Esophagus muscularis mucosa (tissue), 4 donors: ENCODE results near the gene ITSN2. TPM values are rescaled to one million over a fixed set of nuclear protein-coding genes. Genes with fewer than 3 reads are reported as not detected.

Experiments used
- DNase-seq: peaks from one replicate; pipeline ENCODE4 v3.0.0-alpha.2; 2017; ENCODE audit errors: extremely low spot score
- H3K27ac ChIP-seq, 4 donors: fragments of 200-600 bp; sonication (generic); replicated peaks in 1 of 4; 1 replicate in 3 of 4; 2 replicates in 1 of 4; pipeline ENCODE4 v1.5.1; 2016 to 2019; ENCODE audit warnings: mild to moderate bottlenecking in 1 of 4
- H3K27me3 ChIP-seq, 4 donors: fragments of 200-600 bp; sonication (generic); one replicate each; pipeline versions ENCODE4 v1.5.1 to v1.6.0; 2016 to 2019
- H3K36me3 ChIP-seq, 4 donors: fragments of 200-600 bp; sonication (generic); one replicate each; pipeline ENCODE4 v1.5.1; 2016 to 2019
- H3K4me1 ChIP-seq, 4 donors: fragments of 200-600 bp; sonication (generic); one replicate each; pipeline ENCODE4 v1.5.1; 2016 to 2019
- H3K4me3 ChIP-seq, 4 donors: fragments of 200-600 bp; sonication (generic); 1 replicate in 2 of 4; 2 replicates in 2 of 4; pipeline ENCODE4 v1.5.1; 2016 to 2019; ENCODE audit warnings: mild to moderate bottlenecking in 4 of 4, moderate library complexity in 1 of 4
- H3K9me3 ChIP-seq, 4 donors: fragments of 200-600 bp; sonication (generic); 1 replicate in 3 of 4; 2 replicates in 1 of 4; pipeline ENCODE4 v1.5.1; 2016 to 2019
- EP300 ChIP-seq: sonication (generic); formaldehyde crosslinking; IDR thresholded peaks from one replicate; pipeline ENCODE4 v1.6.1; 2017; ENCODE audit warnings: antibody characterized with exemption
- POLR2A ChIP-seq: fragments of 450-650 bp; IDR thresholded peaks from one replicate; pipeline ENCODE4 v1.6.1; 2017; ENCODE audit warnings: antibody characterized with exemption, moderate library complexity, mild to moderate bottlenecking, low read depth
- POLR2AphosphoS5 ChIP-seq, 2 donors: sonication (generic); formaldehyde crosslinking; IDR thresholded peaks; one replicate each; pipeline ENCODE4 v1.6.1; 2017; ENCODE audit warnings: antibody characterized with exemption in 2 of 2
- WGBS: methylation state at CpG from one replicate; pipeline ENCODE4 v1.1.5; 2018; 5-methylcytosine and 5-hydroxymethylcytosine counted together
- intact Hi-C: fragments of 100-400 bp; cut with DNase I; formaldehyde crosslinking; loops from one replicate; pipeline ENCODE4 v1.15.1; 2023
- total RNA-seq, 4 donors: library from RNA; depleted of rRNA; stranded (reverse); fragments of >200 nt; gene quantifications; one replicate each; pipeline versions ENCODE4 v1.1.0 to v1.2.1, GENCODE V29; 2016
- TF ChIP-seq, protein P1 (sequence below), 3 experiments: fragments of 200-600 bp in 2 of 3; fragments of 450-650 bp in 1 of 3; sonication (generic) in 2 of 3; IDR thresholded peaks; one replicate each; pipeline ENCODE4 v1.5.1; 2017 to 2019; ENCODE audit warnings: antibody characterized with exemption in 3 of 3, mild to moderate bottlenecking in 2 of 3, moderate library complexity in 1 of 3

The ITSN2 gene
- total RNA-seq, 4 donors from 2014 or later, result 47.0 to 60.2 (median 53.6) TPM

DNA sequence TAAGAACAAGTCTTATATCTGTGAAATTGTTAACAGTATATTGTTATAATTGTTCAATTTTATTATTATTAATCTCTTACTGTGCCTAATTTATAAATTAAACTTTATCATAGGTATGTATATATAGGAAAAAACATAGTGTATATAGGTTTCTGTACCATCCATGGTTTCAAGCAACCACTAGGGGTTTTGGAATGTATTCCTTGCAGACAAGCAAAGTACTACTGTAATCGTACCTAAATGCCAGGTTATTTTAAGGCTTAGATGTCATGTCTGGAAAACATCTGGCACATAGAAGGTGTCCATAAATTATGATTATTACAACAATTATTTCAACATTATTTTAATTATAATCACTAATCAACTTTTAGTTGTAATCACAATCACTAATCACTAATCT is 8.4 kb downstream of the ITSN2 start:
- TF ChIP-seq POLR2AphosphoS5 (IDR thresholded peaks at IDR 0.05), result no peak
- TF ChIP-seq EP300, result no peak
- TF ChIP-seq POLR2A, result no peak
- no peaks in the 10 kb centered on the region for H3K27me3 ChIP-seq
- H3K27ac ChIP-seq, result no peak overlapping the region
- peaks cover 41 to 64% (median 55%) of the 10 kb centered on the region in 4 donors for H3K4me1 ChIP-seq
- WGBS, result 14% methylated on average over 1 of the region's 1 CpG
- no peak for DNase-seq
- no peaks in the 10 kb centered on the region for H3K9me3 ChIP-seq
- no peak overlapping the region for H3K4me3 ChIP-seq
- no peaks in the 10 kb centered on the region for H3K36me3 ChIP-seq
- intact Hi-C loops, result no loop called here

DNA sequence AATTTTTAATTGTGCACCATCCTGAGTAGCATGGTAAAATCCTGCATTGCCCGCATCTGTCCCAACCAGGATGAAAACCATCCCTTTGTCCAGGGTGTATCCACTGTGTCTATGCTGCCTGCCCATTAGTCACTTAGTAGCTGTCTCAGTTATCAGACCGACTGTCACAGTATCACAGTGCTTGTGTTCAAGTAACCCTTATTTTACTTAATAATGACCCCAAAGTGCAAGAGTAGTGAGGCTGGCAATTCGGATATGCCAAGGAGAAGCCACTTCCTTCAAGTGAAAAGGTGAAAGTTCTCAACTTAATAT is 8.8 kb downstream of the ITSN2 start:
- H3K27ac ChIP-seq, result no peak overlapping the region
- TF ChIP-seq EP300 (no peak), POLR2AphosphoS5 (IDR thresholded peaks at IDR 0.05) (no peak), POLR2A (no peak)
- TF ChIP-seq, protein P1, sequence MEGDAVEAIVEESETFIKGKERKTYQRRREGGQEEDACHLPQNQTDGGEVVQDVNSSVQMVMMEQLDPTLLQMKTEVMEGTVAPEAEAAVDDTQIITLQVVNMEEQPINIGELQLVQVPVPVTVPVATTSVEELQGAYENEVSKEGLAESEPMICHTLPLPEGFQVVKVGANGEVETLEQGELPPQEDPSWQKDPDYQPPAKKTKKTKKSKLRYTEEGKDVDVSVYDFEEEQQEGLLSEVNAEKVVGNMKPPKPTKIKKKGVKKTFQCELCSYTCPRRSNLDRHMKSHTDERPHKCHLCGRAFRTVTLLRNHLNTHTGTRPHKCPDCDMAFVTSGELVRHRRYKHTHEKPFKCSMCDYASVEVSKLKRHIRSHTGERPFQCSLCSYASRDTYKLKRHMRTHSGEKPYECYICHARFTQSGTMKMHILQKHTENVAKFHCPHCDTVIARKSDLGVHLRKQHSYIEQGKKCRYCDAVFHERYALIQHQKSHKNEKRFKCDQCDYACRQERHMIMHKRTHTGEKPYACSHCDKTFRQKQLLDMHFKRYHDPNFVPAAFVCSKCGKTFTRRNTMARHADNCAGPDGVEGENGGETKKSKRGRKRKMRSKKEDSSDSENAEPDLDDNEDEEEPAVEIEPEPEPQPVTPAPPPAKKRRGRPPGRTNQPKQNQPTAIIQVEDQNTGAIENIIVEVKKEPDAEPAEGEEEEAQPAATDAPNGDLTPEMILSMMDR (IDR thresholded peaks at IDR 0.05), result no peak
- H3K4me3 ChIP-seq, result no peak overlapping the region
- peaks cover 41 to 64% (median 55%) of the 10 kb centered on the region in 4 donors for H3K4me1 ChIP-seq
- no peaks in the 10 kb centered on the region for H3K9me3 ChIP-seq
- DNase-seq, result no peak
- no peaks in the 10 kb centered on the region for H3K27me3 ChIP-seq
- H3K36me3 ChIP-seq, result no peaks in the 10 kb centered on the region
- 80% methylated on average over 3 of the region's 3 CpGs for WGBS
- intact Hi-C loops, result no loop called here

DNA sequence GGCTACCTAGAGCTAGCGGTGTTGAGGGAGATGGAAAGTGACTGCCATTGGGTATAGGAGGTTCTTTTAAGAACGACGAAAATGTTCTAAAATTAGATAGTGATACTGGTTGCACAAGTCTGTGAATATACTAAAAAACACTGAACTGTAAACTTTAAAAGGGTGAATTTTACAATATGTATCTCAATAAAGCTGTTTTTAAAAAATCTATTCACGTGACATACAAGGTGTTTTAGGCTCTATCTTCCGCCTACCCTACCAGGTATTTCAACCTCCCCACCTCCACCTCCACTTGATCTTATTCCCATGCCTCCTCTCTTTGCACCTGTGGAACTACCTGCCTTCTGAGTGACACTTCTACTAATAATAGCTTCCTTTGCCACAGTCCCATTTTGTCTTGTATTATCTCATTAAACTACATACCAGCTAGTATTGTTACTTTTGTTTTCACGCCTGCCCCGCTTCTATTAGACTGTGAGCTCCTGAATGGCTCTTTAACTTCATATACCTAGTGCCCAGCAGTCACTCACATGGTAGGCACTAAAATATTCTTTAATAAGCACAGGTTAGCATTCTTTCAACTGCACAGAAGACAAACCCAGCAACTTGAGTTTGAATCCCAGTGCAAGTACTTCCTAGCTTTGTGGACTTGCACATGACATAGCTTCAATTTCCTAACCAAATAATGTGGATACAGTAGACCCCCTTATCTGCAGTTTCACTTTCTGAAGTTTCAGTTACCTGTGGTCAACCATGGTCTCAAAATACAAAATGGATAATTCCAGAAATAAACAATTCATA is 9.3 kb downstream of the ITSN2 start:
- DNase-seq, result no peak
- H3K36me3 ChIP-seq, result no peaks in the 10 kb centered on the region
- no peak overlapping the region for H3K27ac ChIP-seq
- WGBS, result 97% methylated on average over 7 of the region's 7 CpGs
- H3K4me3 ChIP-seq, result no peak overlapping the region
- no peaks in the 10 kb centered on the region for H3K9me3 ChIP-seq
- intact Hi-C loops, result no loop called here
- TF ChIP-seq, protein P1 (IDR thresholded peaks at IDR 0.05), result no peak
- no peak for TF ChIP-seq EP300
- TF ChIP-seq POLR2A, result no peak
- TF ChIP-seq POLR2AphosphoS5 (IDR thresholded peaks at IDR 0.05), result no peak
- H3K4me1 ChIP-seq, result peaks cover 41 to 64% (median 56%) of the 10 kb centered on the region in 4 donors
- H3K27me3 ChIP-seq, result no peaks in the 10 kb centered on the region

DNA sequence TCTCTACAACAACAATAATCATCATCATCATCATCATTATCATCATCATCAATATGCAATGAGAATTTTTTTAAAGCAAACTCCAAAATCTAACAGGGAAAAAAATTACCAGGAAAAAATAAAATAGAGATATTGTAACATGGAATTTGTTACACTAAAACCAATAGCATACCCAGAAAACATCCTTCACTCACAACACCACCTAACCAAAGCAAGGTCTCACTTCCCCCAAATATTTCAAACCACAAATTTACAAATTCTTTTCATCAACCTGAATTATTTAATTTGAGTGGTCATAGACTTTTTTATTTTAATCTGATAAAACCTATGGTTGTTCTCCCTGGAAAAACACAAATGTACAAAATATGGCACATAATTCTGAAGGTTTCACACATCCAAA is 11.2 kb downstream of the ITSN2 start:
- no peak overlapping the region for H3K4me3 ChIP-seq
- no peaks in the 10 kb centered on the region for H3K9me3 ChIP-seq
- no peaks in the 10 kb centered on the region for H3K36me3 ChIP-seq
- intact Hi-C loops, result no loop called here
- no peak for TF ChIP-seq EP300
- TF ChIP-seq, protein P1 (IDR thresholded peaks at IDR 0.05), result no peak
- no peak for TF ChIP-seq POLR2A
- no peak for TF ChIP-seq POLR2AphosphoS5 (IDR thresholded peaks at IDR 0.05)
- H3K27ac ChIP-seq, result no peak overlapping the region
- DNase-seq, result no peak
- H3K27me3 ChIP-seq, result no peaks in the 10 kb centered on the region
- peaks cover 37 to 49% (median 43%) of the 10 kb centered on the region in 4 donors for H3K4me1 ChIP-seq

DNA sequence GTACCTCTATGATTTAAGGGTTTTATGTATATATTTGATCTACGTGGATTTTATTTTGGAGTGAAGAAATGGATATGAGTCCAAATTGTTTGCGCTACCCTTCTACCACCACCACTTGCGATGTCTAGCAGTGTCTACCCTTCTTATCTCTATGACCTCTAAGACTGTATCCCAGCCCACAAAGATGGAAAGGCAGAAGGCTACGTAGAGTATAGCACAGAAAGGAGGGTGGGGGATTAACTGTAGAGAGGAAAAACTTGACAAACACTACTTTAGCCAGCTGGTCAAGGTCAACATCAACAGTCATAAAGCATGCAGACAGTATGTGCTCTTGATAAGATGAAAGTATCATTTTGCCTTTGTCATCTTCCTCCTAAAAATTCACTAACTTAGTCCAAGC is 14.4 kb downstream of the ITSN2 start:
- no peaks in the 10 kb centered on the region for H3K36me3 ChIP-seq
- H3K27ac ChIP-seq, result no peak overlapping the region
- no peaks in the 10 kb centered on the region for H3K27me3 ChIP-seq
- DNase-seq, result no peak
- no peak overlapping the region for H3K4me3 ChIP-seq
- WGBS, result 96% methylated on average over 4 of the region's 4 CpGs
- no peaks in the 10 kb centered on the region for H3K9me3 ChIP-seq
- no peak for TF ChIP-seq POLR2A
- no peak for TF ChIP-seq EP300
- TF ChIP-seq, protein P1 (IDR thresholded peaks at IDR 0.05), result no peak
- TF ChIP-seq POLR2AphosphoS5 (IDR thresholded peaks at IDR 0.05), result no peak
- H3K4me1 ChIP-seq, result peaks cover 17 to 40% (median 28%) of the 10 kb centered on the region in 4 donors
- intact Hi-C loops, result no loop called here
